Measurements from ENCODE around the gene NUDT4.
A peak's percentile ranks its signal among the peaks of the same experiment; 100 is the strongest.

NUDT4 gene

GRCh38 chr12:93438266-93439050 is 60.7 kb downstream of the NUDT4 start:
- no peak for DNase-seq (ENCODE audit: low read depth)
- no peak overlapping the region for H3K4me3 ChIP-seq (ENCODE audit: low read length)
- no peak for TF ChIP-seq CTCF (conservative IDR thresholded peaks at IDR 0.05; ENCODE audit: low read length)

- H3K4me3 ChIP-seq (ENCODE audit: low read length): peak overlapping the region; percentile 83
- DNase-seq (ENCODE audit: low read depth): peak; percentile 23
- no peak for TF ChIP-seq CTCF (conservative IDR thresholded peaks at IDR 0.05; ENCODE audit: low read length)
Measured at GRCh38 chr12:93440043-93440835, 62.5 kb downstream of the NUDT4 start.

DNA sequence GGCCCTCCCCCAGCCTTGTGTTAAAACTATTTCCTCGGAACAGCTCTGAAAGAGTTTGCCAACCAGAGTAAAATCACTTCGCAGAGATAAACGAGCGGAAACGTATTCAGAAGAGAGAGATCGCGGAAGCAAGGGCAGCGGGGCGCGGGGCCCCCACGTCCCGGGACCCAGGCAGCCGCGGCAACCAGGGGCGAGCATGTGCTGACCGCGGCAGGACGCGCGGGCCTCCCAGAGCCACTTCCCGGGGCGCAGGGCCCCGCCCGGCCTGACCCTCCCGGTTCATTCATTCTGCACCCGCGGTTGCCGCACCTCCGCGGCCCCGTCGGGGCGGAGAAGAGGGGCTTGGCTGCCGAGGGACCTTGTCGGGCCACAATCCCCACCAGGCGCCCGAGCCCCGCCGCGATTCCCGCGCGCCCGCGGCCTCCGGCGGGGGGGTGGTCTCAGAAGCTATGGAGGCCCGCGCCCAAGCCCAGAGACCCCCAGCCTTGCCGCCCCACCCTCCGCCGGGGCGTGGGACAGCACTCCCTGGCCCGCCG is 63.4 kb downstream of the NUDT4 start:
- H3K4me3 ChIP-seq (ENCODE audit: low read length): peak overlapping the region; percentile 83
- TF ChIP-seq CTCF (conservative IDR thresholded peaks at IDR 0.05; ENCODE audit: low read length): no peak
- DNase-seq (ENCODE audit: low read depth): no peak

- peak; percentile 94 for DNase-seq (ENCODE audit: low read depth)
- TF ChIP-seq CTCF (conservative IDR thresholded peaks at IDR 0.05; ENCODE audit: low read length): no peak
- peak within 1 kb of the TSS; percentile 83 for H3K4me3 ChIP-seq (ENCODE audit: low read length)
Measured at GRCh38 chr12:93441617-93442410, 64.1 kb downstream of the NUDT4 start, which contains the start of gene UBE2N. Gene UBE2N, minus strand, starts transcription at chr12:93441947. Its CDS starts 63 bp downstream, at chr12:93441884.

- no peak for TF ChIP-seq CTCF (conservative IDR thresholded peaks at IDR 0.05; ENCODE audit: low read length)
- DNase-seq (ENCODE audit: low read depth): no peak
- H3K4me3 ChIP-seq (ENCODE audit: low read length): peak overlapping the region; percentile 83
Measured at GRCh38 chr12:93442411-93443340, 65.0 kb downstream of the NUDT4 start.

DNA sequence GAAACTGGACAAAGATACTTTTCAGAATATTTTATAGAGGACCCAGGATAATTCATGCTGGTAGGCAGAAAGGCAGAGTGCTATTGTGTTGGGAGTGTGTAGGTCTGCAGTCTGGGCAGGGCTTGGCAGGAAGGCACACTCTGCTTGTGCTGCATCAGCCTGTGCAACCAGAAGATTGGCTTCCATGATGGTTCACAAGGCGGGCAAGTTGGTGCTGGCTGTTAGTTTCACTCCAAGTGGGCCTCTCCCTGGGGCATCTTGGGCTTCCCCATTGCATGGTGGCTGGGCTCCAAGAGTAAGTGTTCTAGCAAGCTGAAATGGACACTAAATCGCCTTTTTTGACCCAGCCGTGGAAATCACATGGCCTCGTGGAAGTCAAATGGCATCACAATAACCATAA is 65.9 kb downstream of the NUDT4 start:
- no peak for TF ChIP-seq CTCF (conservative IDR thresholded peaks at IDR 0.05; ENCODE audit: low read length)
- H3K4me3 ChIP-seq (ENCODE audit: low read length): no peak overlapping the region
- DNase-seq (ENCODE audit: low read depth): no peak

All from AG10803 (cell line).